Parathyroid adenoma (tissue), 2 donors: ENCODE results near the gene SLC8A3.

Source experiments
- H2AFZ ChIP-seq: fragments of 300-600 bp; sonication (generic); one replicate; pipeline ENCODE4 v1.7.0; 2017; ENCODE audit warnings: antibody characterized with exemption, mild to moderate bottlenecking
- H3K27ac ChIP-seq: fragments of 300-600 bp; sonication (generic); one replicate; pipeline ENCODE4 v1.7.0; 2017
- H3K27me3 ChIP-seq: fragments of 300-600 bp; sonication (generic); one replicate; pipeline ENCODE4 v1.7.0; 2017; ENCODE audit warnings: low read length; ENCODE audit not compliant: control insufficient read depth, insufficient read depth
- H3K36me3 ChIP-seq: fragments of 300-600 bp; sonication (generic); one replicate; pipeline ENCODE4 v1.7.0; 2017; ENCODE audit warnings: low read length; ENCODE audit not compliant: control insufficient read depth, insufficient read depth
- H3K4me1 ChIP-seq: fragments of 300-600 bp; sonication (generic); one replicate; pipeline ENCODE4 v1.7.0; 2017; ENCODE audit warnings: control low read depth
- H3K4me2 ChIP-seq: fragments of 300-600 bp; sonication (generic); one replicate; pipeline ENCODE4 v1.7.0; 2017; ENCODE audit warnings: low read length
- H3K4me3 ChIP-seq: fragments of 300-600 bp; sonication (generic); one replicate; pipeline ENCODE4 v1.7.0; 2017; ENCODE audit warnings: low read depth, low read length
- H3K79me2 ChIP-seq: fragments of 300-600 bp; sonication (generic); one replicate; pipeline ENCODE4 v1.7.0; 2017; ENCODE audit warnings: control low read depth
- H3K9ac ChIP-seq: fragments of 300-600 bp; sonication (generic); one replicate; pipeline ENCODE4 v1.7.0; 2017; ENCODE audit warnings: mild to moderate bottlenecking
- H3K9me3 ChIP-seq: fragments of 300-600 bp; sonication (generic); one replicate; pipeline ENCODE4 v1.7.0; 2017; ENCODE audit warnings: low read length; ENCODE audit not compliant: control insufficient read depth
- TF ChIP-seq, protein P1 (sequence below): fragments of 300-600 bp; sonication (generic); IDR thresholded peaks from one replicate; pipeline ENCODE4 v1.7.0; 2017; ENCODE audit warnings: antibody characterized with exemption, mild to moderate bottlenecking
- donor health status: primary hyperparathyroidism.

Gene SLC8A3

DNA sequence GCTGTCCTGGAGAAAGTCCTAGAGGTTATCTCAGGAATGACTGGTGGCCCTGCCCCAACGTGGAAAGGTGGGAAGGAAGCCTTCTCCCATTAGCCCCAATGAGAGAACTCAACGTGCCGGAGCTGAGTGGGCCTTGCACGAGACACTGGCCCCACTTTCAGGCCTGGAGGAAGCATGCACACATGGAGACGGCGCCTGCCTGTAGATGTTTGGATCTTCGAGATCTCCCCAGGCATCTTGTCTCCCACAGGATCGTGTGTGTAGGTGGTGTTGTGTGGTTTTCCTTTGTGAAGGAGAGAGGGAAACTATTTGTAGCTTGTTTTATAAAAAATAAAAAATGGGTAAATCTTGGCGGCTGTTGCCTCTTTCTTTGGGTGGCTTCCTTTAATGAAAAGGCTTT lies 156.7 kb downstream of the SLC8A3 start:
- H3K4me1 ChIP-seq = no peaks in the 10 kb centered on the region
- no peaks in the 10 kb centered on the region for H3K9me3 ChIP-seq
- no peaks in the 10 kb centered on the region for H3K36me3 ChIP-seq
- no peak overlapping the region for H3K27ac ChIP-seq
- H2AFZ ChIP-seq = no peak overlapping the region
- no peak overlapping the region for H3K9ac ChIP-seq
- no peaks in the 10 kb centered on the region for H3K79me2 ChIP-seq
- TF ChIP-seq, protein P1, sequence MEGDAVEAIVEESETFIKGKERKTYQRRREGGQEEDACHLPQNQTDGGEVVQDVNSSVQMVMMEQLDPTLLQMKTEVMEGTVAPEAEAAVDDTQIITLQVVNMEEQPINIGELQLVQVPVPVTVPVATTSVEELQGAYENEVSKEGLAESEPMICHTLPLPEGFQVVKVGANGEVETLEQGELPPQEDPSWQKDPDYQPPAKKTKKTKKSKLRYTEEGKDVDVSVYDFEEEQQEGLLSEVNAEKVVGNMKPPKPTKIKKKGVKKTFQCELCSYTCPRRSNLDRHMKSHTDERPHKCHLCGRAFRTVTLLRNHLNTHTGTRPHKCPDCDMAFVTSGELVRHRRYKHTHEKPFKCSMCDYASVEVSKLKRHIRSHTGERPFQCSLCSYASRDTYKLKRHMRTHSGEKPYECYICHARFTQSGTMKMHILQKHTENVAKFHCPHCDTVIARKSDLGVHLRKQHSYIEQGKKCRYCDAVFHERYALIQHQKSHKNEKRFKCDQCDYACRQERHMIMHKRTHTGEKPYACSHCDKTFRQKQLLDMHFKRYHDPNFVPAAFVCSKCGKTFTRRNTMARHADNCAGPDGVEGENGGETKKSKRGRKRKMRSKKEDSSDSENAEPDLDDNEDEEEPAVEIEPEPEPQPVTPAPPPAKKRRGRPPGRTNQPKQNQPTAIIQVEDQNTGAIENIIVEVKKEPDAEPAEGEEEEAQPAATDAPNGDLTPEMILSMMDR = no peak
- H3K4me2 ChIP-seq = no peak overlapping the region
- H3K4me3 ChIP-seq = no peak overlapping the region
- no peaks in the 10 kb centered on the region for H3K27me3 ChIP-seq

DNA sequence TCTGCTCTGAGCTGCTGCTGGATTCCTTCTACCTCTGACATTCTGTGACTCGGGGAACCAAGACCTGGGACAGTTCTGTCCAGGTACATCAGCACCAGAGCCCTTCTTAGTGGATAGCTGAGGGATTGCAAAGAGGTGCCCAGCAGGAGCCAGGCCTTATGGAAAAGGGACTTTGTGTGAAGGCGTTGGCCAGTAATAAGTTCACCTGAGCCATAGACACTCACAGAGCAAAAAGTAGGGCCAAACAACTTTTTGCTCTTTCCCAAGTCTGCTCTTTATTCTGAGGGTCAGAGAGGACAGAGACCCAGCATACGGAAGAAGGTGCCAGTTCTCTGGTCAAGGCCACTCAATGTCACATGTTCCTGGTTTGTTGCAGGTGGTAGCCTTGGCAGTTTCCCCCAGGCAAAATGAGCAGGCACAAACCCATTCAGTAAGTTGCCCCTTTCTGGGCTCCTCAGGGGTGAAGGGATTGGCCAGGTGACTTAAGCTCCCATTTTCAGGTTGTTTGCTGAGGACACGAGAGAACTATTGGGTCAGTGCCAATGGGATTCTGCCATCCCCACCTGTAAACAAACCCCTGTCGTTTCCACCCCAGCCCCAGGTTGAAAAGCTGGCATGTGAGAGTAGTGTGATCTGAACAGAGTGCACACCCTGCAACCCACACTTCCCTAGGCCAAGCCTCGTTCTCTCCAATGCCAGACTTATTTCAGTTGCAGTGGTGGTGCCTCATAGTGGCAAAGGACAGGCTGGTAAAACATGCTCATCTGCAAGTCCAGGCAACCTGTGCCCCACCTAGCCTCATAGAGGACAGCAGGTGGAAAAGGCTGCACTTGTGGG lies 159.2 kb downstream of the SLC8A3 start:
- H3K27me3 ChIP-seq = no peaks in the 10 kb centered on the region
- no peaks in the 10 kb centered on the region for H3K9me3 ChIP-seq
- no peaks in the 10 kb centered on the region for H3K4me1 ChIP-seq
- H2AFZ ChIP-seq = no peak overlapping the region
- no peak overlapping the region for H3K4me3 ChIP-seq
- TF ChIP-seq, protein P1 = no peak
- H3K36me3 ChIP-seq = no peaks in the 10 kb centered on the region
- no peaks in the 10 kb centered on the region for H3K79me2 ChIP-seq
- H3K4me2 ChIP-seq = no peak overlapping the region
- no peak overlapping the region for H3K9ac ChIP-seq
- no peak overlapping the region for H3K27ac ChIP-seq

DNA sequence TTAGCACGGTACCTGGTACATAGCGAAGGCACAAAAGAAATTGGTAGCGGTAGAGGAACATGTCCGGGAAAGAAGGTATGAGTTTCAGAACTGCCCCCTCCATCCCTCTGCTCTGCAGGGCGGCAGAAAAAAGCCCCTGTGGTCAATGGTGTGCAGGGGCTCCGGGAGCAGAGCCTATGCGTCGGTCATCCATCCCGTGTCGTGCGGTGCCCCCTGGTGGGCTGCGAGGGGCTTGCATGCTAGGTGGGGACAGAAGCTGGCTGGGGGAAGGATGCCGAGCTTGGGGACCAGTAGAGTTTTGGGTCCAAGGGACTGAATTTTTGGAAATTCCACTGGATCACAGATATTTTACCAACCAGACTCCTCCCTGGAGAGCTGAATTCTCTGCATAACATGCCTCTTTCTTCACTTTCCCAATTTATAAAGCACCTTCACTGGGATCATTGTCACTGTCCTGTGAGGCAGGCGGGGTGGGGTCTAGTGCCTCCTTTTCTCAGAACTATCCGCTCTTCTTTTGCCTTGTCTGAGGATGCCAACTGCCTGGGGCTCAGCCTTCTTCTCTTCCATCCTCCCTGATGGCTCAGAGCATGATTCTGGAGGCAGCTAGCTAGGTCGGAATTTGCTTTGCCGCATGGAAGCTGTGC lies 160.8 kb downstream of the SLC8A3 start:
- H3K4me1 ChIP-seq = no peaks in the 10 kb centered on the region

DNA sequence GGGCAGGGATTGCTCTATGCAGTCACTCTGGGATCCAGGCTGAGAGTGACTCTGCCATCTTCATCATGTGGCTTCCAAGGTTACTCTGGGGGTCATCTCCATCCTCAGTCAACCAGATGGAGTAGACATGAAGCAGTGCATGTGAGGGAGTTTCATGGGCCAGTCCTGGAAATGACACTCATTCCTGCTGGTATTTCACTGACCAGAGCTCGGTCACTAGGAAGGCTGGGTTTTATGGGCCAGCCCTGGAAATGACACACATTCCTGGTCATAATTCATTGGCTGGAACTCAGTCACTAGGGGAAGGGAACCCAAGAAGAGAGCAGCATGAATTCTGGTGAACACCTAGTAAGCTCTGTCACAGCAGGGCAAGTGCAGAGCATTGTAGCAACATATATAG lies 164.9 kb downstream of the SLC8A3 start:
- H2AFZ ChIP-seq = no peak overlapping the region
- H3K4me3 ChIP-seq = no peak overlapping the region
- TF ChIP-seq, protein P1 = no peak
- no peaks in the 10 kb centered on the region for H3K4me1 ChIP-seq
- H3K27me3 ChIP-seq = no peaks in the 10 kb centered on the region
- H3K4me2 ChIP-seq = no peak overlapping the region
- H3K79me2 ChIP-seq = no peaks in the 10 kb centered on the region
- no peaks in the 10 kb centered on the region for H3K36me3 ChIP-seq
- no peak overlapping the region for H3K27ac ChIP-seq
- H3K9ac ChIP-seq = no peak overlapping the region
- no peaks in the 10 kb centered on the region for H3K9me3 ChIP-seq

More for the DNA sequence above, 160.8 kb downstream of the SLC8A3 start:
- H3K9me3 ChIP-seq = no peaks in the 10 kb centered on the region
- peak overlapping the region; percentile 60 for H2AFZ ChIP-seq
- no peak overlapping the region for H3K9ac ChIP-seq
- H3K4me3 ChIP-seq = no peak overlapping the region
- no peak overlapping the region for H3K4me2 ChIP-seq
- no peaks in the 10 kb centered on the region for H3K27me3 ChIP-seq
- H3K36me3 ChIP-seq = no peaks in the 10 kb centered on the region
- TF ChIP-seq, protein P1 = peak; percentile 94
- no peaks in the 10 kb centered on the region for H3K79me2 ChIP-seq
- no peak overlapping the region for H3K27ac ChIP-seq
